ENCODE results near the gene PKD1L1.

GRCh38 chr7:47952224-47952623 is 4.0 kb upstream of the PKD1L1 start:
- TF ChIP-seq, protein P1, sequence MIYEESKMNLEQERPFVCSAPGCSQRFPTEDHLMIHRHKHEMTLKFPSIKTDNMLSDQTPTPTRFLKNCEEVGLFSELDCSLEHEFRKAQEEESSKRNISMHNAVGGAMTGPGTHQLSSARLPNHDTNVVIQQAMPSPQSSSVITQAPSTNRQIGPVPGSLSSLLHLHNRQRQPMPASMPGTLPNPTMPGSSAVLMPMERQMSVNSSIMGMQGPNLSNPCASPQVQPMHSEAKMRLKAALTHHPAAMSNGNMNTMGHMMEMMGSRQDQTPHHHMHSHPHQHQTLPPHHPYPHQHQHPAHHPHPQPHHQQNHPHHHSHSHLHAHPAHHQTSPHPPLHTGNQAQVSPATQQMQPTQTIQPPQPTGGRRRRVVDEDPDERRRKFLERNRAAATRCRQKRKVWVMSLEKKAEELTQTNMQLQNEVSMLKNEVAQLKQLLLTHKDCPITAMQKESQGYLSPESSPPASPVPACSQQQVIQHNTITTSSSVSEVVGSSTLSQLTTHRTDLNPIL (CRISPR knock-in tag; IDR thresholded peaks at IDR 0.05; ENCODE audit: low read depth): no peak
- no peak for TF ChIP-seq TOX (CRISPR knock-in tag; IDR thresholded peaks at IDR 0.05; ENCODE audit: borderline replicate concordance)
- TF ChIP-seq OSR1 (CRISPR knock-in tag; IDR thresholded peaks at IDR 0.05): no peak
- no peak for TF ChIP-seq ZFP3 (CRISPR knock-in tag; IDR thresholded peaks at IDR 0.05)
- TF ChIP-seq PATZ1 (CRISPR knock-in tag; IDR thresholded peaks at IDR 0.05; ENCODE audit: borderline replicate concordance): no peak
- no peak for TF ChIP-seq ZNF565 (CRISPR knock-in tag; conservative IDR thresholded peaks at IDR 0.05; ENCODE audit: low read depth)
- no peak for TF ChIP-seq POU6F1 (CRISPR knock-in tag; IDR thresholded peaks at IDR 0.05; ENCODE audit: borderline replicate concordance, low read depth)
- TF ChIP-seq TSHZ2 (CRISPR knock-in tag; IDR thresholded peaks at IDR 0.05): no peak
